GM20431 (cell line): Measurements from ENCODE around the gene ZNF385D.

Source experiments
- in situ Hi-C: fragments of 300-500 bp; cut with MseI, MboI; formaldehyde crosslinking; loops from one replicate; pipeline ENCODE4 v1.15.0; 2020; ENCODE audit warnings: low sequenced_read_pairs; ENCODE audit not compliant: unreplicated experiment

Gene ZNF385D

GRCh38 chr3:21694506-21694905 lies 56.5 kb downstream of the ZNF385D start:
- in situ Hi-C loops = no loop called here

GRCh38 chr3:21691036-21691435 lies 60.0 kb downstream of the ZNF385D start:
- in situ Hi-C loops = no loop called here

GRCh38 chr3:21682206-21682605 lies 68.8 kb downstream of the ZNF385D start:
- in situ Hi-C loops = no loop called here

DNA sequence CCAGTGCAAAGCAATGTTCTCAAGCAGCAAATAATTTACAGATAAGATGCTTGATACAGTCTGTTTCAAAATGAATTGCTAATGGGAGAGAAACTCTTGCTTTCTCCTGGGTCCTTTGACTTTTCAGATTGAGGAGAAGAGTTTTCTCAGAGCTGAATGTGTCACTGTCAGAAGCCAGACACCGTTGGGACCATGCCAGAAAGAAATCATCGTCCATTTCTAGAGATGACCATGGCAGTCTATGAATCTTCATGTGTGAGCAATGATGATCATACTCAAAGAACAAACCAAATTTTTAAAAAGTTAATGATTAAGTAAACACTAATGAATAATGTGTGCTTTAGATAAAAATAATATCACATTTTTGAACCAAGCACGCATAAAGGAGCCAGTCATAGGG lies 77.6 kb downstream of the ZNF385D start:
- in situ Hi-C loops = no loop called here

DNA sequence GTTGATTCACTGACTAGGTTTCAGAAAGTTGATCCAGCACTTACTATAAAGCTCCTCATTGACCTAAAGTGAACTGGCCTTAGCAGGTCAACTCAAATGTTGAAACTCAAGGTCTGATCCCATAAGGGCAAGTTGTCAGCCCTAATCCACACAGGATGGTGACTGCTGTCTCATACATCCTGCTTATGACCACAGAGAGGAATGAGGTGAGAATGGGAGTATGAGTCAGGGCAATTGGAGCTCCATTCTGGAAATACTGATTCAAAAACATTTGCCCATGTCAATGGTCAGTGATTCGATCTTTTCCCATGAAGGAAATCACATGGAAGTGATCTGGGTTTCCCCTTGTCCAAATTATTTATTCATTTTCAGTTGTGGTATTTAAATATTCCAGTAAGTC lies 78.7 kb downstream of the ZNF385D start:
- in situ Hi-C loops = no loop called here

DNA sequence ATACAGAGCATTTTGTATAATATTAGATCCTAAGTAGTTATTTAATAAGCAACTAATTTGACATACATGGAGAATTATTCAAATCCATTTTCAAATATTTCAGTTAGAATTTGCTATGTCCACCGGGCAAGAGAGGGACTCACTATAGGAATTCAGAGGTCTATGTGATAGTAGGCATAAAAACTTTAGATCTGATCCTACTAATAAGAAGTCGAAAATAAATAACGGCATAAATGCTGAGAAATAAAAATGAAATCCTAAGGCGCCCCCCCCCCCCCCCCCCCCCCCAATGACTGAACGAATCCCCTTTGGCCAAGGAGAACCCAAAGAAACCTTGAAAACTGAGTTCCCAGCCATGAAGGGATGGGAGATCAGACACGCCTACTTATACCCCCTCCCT lies 80.6 kb downstream of the ZNF385D start:
- in situ Hi-C loops = no loop called here

GRCh38 chr3:21668012-21668411 lies 83.0 kb downstream of the ZNF385D start:
- in situ Hi-C loops = no loop called here

DNA sequence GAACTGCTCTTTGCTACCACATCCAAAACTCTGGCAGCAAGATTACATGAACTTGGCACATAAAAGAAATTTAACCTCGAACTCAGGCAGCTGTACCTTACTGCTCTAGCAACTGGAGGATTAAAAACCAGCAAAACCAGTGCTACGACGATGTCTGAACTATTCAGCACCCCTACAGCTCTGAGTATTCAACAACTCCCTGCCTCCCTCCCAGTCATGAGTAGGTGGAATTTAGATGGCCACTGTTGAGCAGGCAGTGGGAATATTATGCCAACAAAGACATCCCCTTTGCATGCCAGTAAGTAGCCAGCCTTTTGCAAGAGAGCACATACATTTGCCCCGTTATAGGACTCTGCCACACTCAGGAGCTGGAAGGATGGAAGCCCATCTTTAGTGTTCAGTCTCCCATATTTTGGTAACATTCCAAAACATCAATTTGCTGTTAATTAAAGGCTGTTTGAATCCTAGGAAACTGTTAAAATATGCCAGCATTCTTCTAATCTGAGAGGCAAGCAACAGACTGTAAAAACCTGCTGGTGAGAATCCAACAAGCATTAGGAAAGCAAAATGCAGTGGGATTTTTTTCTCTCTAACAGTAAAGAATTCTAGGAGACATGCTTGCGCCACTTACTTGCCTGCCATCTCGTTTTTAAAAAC lies 85.4 kb downstream of the ZNF385D start:
- in situ Hi-C loops = no loop called here

DNA sequence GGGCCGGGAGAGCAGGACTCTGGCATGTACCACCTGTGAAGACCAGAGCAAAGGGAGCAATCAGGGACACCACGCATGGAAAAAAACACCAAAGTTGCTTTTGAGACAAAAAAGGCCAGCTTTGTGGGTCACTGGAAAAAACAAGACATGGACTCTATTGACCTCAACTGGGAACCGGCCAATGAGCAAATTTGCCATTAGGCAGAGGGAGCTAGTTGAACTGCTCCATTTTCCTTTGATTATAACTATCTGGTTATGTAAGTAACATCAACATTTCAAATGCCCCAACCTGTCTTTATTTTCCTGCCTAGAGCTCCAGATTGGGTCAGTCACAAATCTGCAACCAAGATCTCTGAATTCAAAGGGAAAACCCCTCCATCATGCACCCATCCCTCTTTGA lies 86.0 kb downstream of the ZNF385D start:
- in situ Hi-C loops = no loop called here

DNA sequence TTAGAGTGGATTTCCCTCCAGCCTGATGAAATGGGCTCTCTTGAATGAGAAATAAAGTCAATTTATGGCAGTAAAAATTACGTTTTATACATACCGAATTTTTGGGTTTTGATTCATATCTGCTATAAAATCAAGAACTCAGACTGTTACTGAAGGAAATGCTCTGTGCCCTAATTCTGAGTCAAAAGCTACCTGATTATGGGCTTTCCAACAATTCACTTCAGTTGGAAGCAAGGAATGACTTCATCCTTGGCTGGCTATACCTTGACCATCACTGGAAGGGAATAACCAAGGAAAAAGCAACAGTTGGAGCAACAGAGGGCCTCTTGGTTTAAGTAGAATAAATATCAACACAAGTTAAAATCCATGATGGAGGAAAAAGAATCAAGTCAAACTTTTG lies 88.6 kb downstream of the ZNF385D start:
- in situ Hi-C loops = no loop called here

GRCh38 chr3:21654662-21655061 lies 96.3 kb downstream of the ZNF385D start:
- in situ Hi-C loops = no loop called here

DNA sequence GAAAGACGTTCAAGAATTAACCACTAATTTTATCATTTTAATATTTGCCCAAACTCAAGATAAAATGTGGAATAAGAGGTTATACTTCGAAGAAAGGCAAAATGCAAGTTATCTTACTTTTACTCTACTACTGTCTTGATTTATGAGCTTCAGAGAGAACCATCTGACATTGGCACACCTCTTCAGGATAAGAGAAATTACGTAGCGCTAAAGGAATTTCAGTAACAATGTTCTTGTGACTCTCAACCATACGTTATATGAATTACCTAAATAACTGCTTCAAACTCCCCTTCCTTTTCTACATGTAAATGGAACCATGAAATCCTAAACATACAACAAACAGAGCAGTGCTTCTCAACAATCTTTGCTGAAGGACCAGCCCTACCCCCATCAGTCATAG lies 96.8 kb downstream of the ZNF385D start:
- in situ Hi-C loops = no loop called here

GRCh38 chr3:21649519-21649918 lies 101.5 kb downstream of the ZNF385D start:
- in situ Hi-C loops = no loop called here

DNA sequence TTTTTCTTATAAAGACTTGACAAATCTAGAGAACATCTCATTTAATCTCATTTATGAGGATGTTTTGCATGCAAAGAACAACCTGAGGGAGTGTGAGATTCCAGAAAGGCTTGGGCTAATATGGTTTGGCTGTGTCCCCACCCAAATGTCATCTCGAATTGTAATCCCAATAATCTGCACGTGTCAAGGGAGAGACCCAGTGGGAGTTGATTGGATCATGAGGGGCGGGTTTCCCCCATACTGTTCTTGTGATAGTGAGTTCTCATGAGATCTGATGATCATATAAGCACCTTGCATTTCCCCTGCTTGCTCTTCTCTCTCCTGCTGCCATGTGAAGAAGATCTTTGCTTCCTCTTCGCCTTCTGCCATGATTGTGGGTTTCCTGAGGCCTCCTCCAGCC lies 103.0 kb downstream of the ZNF385D start:
- in situ Hi-C loops = no loop called here

DNA sequence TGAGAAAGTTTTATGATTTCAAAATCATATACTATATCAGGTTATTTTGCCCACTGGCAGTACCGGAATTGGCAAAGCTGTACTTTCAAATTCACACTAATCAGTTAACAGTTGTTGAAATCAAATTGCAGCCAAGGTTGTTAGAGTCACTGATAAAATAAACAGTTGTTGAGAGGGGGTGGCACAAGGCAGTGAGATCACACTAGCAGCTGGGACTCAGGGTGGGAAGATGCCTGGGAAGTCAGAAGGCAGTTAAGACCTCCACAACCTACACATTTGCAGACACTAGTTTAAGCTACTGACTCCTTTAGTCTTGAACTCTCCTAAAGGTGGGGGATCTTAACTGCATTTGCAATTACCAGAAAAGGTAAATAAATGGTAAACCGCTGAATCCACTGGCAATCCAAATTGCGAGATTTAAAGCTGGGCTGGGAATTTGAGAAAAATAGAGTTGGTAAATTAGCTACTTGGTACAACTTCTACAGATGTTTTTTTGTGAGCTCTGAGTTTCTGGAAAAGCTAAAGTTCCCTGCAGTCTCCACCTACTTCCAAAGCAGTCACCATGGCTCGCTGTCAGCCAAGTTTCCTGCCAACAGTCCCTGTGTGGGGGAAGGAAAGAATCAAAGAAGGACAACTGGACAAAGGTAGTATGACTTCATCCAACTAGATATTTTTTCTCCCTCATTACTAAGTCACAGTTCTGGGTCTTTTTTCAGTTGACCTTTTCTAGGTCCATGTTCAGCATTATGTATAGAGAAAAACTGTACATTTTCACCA lies 105.7 kb downstream of the ZNF385D start:
- in situ Hi-C loops = no loop called here

- in situ Hi-C loops = no loop called here
Observed at GRCh38 chr3:21644268-21644667, 106.7 kb downstream of the ZNF385D start.

DNA sequence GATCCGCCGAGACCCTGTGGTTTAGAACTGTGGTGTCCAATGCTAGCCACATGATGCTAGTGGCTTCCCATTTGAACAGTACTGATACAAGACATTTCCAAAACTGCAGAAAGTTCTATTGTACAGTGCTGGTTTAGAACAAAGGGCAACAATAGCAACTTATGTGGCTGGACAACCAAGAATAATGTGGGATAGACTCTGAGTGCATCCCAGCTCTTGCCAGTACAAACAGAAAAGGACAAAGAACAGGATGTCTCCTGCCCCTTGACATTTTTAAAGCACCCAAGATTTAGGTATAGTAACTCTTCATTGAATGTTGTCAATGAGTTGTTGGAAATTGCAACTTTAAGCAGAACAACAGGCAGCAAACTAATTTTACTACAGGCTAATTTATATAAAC lies 107.3 kb downstream of the ZNF385D start:
- in situ Hi-C loops = no loop called here

GRCh38 chr3:21642433-21642832 lies 108.6 kb downstream of the ZNF385D start:
- in situ Hi-C loops = no loop called here

DNA sequence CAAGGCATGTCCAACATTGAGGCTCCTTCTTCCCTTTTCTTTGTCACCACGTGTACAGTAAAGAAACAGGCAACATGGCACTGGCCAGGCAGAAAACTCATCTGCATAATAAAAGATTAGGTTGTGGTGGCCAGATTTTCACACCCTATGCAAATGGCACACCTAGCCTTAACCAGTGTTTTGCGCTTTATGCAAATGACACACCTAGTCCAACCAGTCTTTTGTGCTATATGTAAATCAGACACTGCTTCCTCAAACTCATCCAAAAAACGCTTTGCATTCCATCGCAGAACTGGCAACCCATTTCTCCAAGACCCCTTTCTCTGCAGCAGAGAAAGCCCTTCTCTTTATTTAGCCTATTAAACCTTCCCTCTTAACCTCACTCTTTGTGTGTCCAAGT lies 109.1 kb downstream of the ZNF385D start:
- in situ Hi-C loops = no loop called here

DNA sequence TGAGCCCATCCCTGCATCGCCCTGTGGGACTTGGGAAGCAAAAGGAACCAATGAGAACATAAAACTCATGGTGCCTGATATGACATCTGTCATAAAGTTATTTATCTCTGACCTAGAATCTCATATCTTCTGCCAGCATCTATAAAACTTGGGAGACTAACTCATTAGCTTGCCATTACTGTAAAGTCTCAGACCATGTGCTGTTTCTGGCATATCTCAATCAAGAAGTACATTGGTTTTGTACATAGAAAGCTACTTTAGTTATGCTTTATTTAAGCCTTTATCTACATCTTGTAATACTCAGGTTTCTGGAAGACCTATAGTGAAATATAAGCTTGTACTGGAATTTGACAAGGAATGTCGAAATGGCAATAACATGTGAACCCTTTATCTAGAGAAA lies 112.5 kb downstream of the ZNF385D start:
- in situ Hi-C loops = no loop called here

DNA sequence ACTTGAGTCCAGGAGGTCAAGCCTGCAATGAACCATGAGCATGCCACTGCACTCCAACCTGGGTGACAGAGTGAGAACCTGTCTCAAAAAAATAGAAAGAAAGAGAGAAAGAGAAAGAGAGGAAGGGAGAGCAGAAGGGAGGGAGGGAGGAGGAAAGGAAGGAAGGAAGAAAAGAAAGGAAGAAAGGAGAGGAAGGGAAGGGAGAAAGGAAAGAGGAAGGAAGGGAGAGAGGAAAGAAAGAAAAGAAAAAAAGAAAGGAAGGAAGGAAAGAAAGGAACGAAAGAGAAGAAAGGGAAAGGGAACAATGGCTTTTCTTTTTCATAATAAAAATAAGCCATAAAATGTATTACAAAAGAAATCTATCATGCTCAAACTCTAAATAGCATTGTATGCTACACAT lies 116.9 kb downstream of the ZNF385D start:
- in situ Hi-C loops = no loop called here

DNA sequence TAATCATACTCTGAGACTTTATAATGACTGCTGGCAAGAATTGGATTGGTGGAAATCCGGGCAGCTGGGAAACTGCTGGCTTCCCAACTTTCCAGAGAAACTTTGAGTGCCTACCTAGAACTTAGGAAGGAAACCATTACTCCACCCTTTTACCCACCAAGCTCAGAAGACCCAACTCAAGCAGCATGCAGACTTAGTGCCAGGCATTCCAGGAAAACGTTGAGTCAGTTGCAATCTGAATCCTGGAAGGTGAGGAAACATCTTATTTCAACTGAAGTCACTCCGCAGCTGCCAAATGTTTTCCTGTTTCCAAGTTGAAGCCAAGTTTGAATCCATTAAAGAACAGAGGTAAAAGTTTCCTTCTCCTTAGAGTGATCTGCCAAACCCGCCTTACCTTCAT lies 126.5 kb downstream of the ZNF385D start:
- in situ Hi-C loops = no loop called here
